PFSK-1 (cell line): ENCODE measurements around the gene JAG2.

Experiments
- POLR2AphosphoS5 ChIP-seq: IDR thresholded peaks from 2 replicates; pipeline ENCODE4 v1.6.1; 2012; ENCODE audit warnings: low read depth, mild to moderate bottlenecking, control low read depth, low read length, moderate library complexity
- SIN3A ChIP-seq: IDR thresholded peaks from 2 replicates; pipeline ENCODE4 v1.6.1; 2012; ENCODE audit warnings: mild to moderate bottlenecking, low read length, moderate library complexity, borderline replicate concordance; ENCODE audit not compliant: insufficient read depth
- TAF1 ChIP-seq: IDR thresholded peaks from 2 replicates; pipeline ENCODE4 v1.6.1; 2012; ENCODE audit warnings: low read length, control low read depth, borderline replicate concordance; ENCODE audit not compliant: insufficient read depth
- TF ChIP-seq, protein P1 (sequence below), 2 experiments: IDR thresholded peaks; 2 replicates each; pipeline versions ENCODE4 v1.6.1 to v1.8.0; 2011 to 2012; ENCODE audit warnings: low read depth in 2 of 2, low read length in 2 of 2, control low read depth in 1 of 2, inconsistent platforms in 1 of 2, mild to moderate bottlenecking in 1 of 2, moderate library complexity in 1 of 2; ENCODE audit not compliant: insufficient read depth in 1 of 2

- peak; percentile 26; the same call in 1 of the 2 replicates for TF ChIP-seq POLR2AphosphoS5
- TF ChIP-seq TAF1, result no peak
- TF ChIP-seq, protein P1, sequence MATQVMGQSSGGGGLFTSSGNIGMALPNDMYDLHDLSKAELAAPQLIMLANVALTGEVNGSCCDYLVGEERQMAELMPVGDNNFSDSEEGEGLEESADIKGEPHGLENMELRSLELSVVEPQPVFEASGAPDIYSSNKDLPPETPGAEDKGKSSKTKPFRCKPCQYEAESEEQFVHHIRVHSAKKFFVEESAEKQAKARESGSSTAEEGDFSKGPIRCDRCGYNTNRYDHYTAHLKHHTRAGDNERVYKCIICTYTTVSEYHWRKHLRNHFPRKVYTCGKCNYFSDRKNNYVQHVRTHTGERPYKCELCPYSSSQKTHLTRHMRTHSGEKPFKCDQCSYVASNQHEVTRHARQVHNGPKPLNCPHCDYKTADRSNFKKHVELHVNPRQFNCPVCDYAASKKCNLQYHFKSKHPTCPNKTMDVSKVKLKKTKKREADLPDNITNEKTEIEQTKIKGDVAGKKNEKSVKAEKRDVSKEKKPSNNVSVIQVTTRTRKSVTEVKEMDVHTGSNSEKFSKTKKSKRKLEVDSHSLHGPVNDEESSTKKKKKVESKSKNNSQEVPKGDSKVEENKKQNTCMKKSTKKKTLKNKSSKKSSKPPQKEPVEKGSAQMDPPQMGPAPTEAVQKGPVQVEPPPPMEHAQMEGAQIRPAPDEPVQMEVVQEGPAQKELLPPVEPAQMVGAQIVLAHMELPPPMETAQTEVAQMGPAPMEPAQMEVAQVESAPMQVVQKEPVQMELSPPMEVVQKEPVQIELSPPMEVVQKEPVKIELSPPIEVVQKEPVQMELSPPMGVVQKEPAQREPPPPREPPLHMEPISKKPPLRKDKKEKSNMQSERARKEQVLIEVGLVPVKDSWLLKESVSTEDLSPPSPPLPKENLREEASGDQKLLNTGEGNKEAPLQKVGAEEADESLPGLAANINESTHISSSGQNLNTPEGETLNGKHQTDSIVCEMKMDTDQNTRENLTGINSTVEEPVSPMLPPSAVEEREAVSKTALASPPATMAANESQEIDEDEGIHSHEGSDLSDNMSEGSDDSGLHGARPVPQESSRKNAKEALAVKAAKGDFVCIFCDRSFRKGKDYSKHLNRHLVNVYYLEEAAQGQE (IDR thresholded peaks at IDR 0.05; ENCODE audit: insufficient read depth in 1 of 2, low read depth in 2 of 2, low read length in 2 of 2), result no peak
- no peak for TF ChIP-seq SIN3A
Observed at GRCh38 chr14:105180592-105181548, 12.3 kb upstream of the JAG2 start, which contains the start of gene NUDT14.
